Measurements from ENCODE around the gene CUL1. TPM values are rescaled to one million over a fixed set of nuclear protein-coding genes. Genes with fewer than 3 reads are reported as not detected.

The CUL1 gene
- total and polyA plus RNA-seq, 7 experiments from 2014 or later, result 39.0 to 74.0 (median 53.6) TPM

- no peaks in the 10 kb centered on the region for H3K27me3 ChIP-seq (ENCODE audit: control insufficient read depth in 2 of 2, insufficient read depth in 2 of 2, low read length in 2 of 2)
- peak; percentile 32 to 74 (median 58) for DNase-seq
- H3K27ac ChIP-seq (ENCODE audit: low read depth, low read length), result peak overlapping the region; percentile 93
- Mint-ChIP-seq H3K9me3 (no peaks in the 10 kb centered on the region), H3K36me3 (peaks cover 0 to 9% (median 0%) of the 10 kb centered on the region in 5 donors), H3K4me1 (peaks cover 43 to 59% (median 57%) of the 10 kb centered on the region in 7 donors), H3K27ac (peak overlapping the region in 7 of 9 donors; percentile 12 to 97 (median 84)), H3K4me3 (peak overlapping the region; percentile 76 to 97 (median 86)), H3K27me3 (no peaks in the 10 kb centered on the region)
- H3K4me1 ChIP-seq (ENCODE audit: control insufficient read depth in 2 of 2, insufficient read depth in 2 of 2, low read length in 2 of 2), result peaks cover 27 to 29% of the 10 kb centered on the region in 2 donors
- intact Hi-C loops (cut with micrococcal nuclease), result loop anchor here (1.0 to 5.0 kb wide), 9 partner anchors 28 to 798 kb away; partner anchors contain the start of genes ZNF786 (in 2 of the 2) and ZNF746 (in 1 of the 2)
- no peaks in the 10 kb centered on the region for H3K9me3 ChIP-seq (ENCODE audit: control insufficient read depth in 2 of 3, low read length in 3 of 3)
- CTCF ChIA-PET, result interaction anchor here (0.8 to 2.0 kb wide), 4 partner anchors 9 to 264 kb away, joined by 3 to 12 read pairs (median 3); no protein-coding TSS in a partner anchor
- peak overlapping the region; percentile 80 for H3K4me3 ChIP-seq (ENCODE audit: low read length)
- no peaks in the 10 kb centered on the region for H3K36me3 ChIP-seq (ENCODE audit: control insufficient read depth in 2 of 3, insufficient read depth in 3 of 3, low read length in 3 of 3)
- ATAC-seq, result peak; percentile 35
- POLR2A ChIA-PET, result interaction anchor here (0.6 to 3.3 kb wide), 20 partner anchors 9 to 761 kb away, joined by 3 to 17 read pairs (median 5); partner anchors contain the start of genes PDIA4, ZNF398, ZNF425 and ZNF777
These were observed 500 bp downstream of the CUL1 start for GRCh38 chr7:148699024-148699781.

GRCh38 chr7:148699782-148700629 is 1.3 kb downstream of the CUL1 start:
- peak overlapping the region; percentile 85 to 97 (median 89) for H3K27ac Mint-ChIP-seq
- Histone ChIP-seq H3K4me3 (ENCODE audit: low read length) (peak overlapping the region; percentile 80), H3K27ac (ENCODE audit: low read depth, low read length) (peak overlapping the region; percentile 93), H3K4me1 (ENCODE audit: control insufficient read depth in 2 of 2, insufficient read depth in 2 of 2, low read length in 2 of 2) (peaks cover 29 to 33% of the 10 kb centered on the region in 2 donors), H3K36me3 (ENCODE audit: control insufficient read depth in 2 of 3, insufficient read depth in 3 of 3, low read length in 3 of 3) (no peaks in the 10 kb centered on the region), H3K27me3 (ENCODE audit: control insufficient read depth in 2 of 2, insufficient read depth in 2 of 2, low read length in 2 of 2) (no peaks in the 10 kb centered on the region), H3K9me3 (ENCODE audit: control insufficient read depth in 2 of 3, low read length in 3 of 3) (no peaks in the 10 kb centered on the region)
- ChIA-PET CTCF (interaction anchor here (0.7 to 1.3 kb wide), 4 partner anchors 71 to 126 kb away, joined by 3 read pairs; no protein-coding TSS in a partner anchor), POLR2A (interaction anchor here (0.6 to 3.3 kb wide), 12 partner anchors 9 to 448 kb away, joined by 3 to 17 read pairs (median 4); partner anchors contain the start of gene ZNF398)
- no peak for ATAC-seq
- H3K36me3 Mint-ChIP-seq, result peaks cover 0 to 9% (median 0%) of the 10 kb centered on the region in 5 donors
- no peaks in the 10 kb centered on the region for H3K9me3 Mint-ChIP-seq
- peaks cover 45 to 67% (median 64%) of the 10 kb centered on the region in 7 donors for H3K4me1 Mint-ChIP-seq
- H3K27me3 Mint-ChIP-seq, result no peaks in the 10 kb centered on the region
- peak overlapping the region; percentile 81 to 99 (median 92) for H3K4me3 Mint-ChIP-seq
- DNase-seq, result peak in 5 of 9 donors; percentile 15 to 27 (median 18)
- intact Hi-C loops (cut with micrococcal nuclease), result loop anchor here (1.0 to 5.0 kb wide), 11 partner anchors 27 to 797 kb away; partner anchors contain the start of genes ZNF786 (in 2 of the 2), EZH2 (in 1 of the 2) and ZNF746 (in 1 of the 2)

GRCh38 chr7:148700661-148701064 is 2.0 kb downstream of the CUL1 start:
- Histone ChIP-seq H3K9me3 (ENCODE audit: control insufficient read depth in 2 of 3, low read length in 3 of 3) (no peaks in the 10 kb centered on the region), H3K36me3 (ENCODE audit: control insufficient read depth in 2 of 3, insufficient read depth in 3 of 3, low read length in 3 of 3) (no peaks in the 10 kb centered on the region), H3K4me3 (ENCODE audit: low read length) (peak overlapping the region; percentile 80), H3K27ac (ENCODE audit: low read depth, low read length) (peak overlapping the region; percentile 93), H3K27me3 (ENCODE audit: control insufficient read depth in 2 of 2, insufficient read depth in 2 of 2, low read length in 2 of 2) (no peaks in the 10 kb centered on the region), H3K4me1 (ENCODE audit: control insufficient read depth in 2 of 2, insufficient read depth in 2 of 2, low read length in 2 of 2) (peaks cover 29 to 37% of the 10 kb centered on the region in 2 donors)
- ChIA-PET POLR2A (interaction anchor here (0.6 to 3.3 kb wide), 9 partner anchors 12 to 241 kb away, joined by 3 to 17 read pairs (median 4); no protein-coding TSS in a partner anchor), CTCF (interaction anchor here (0.7 to 1.3 kb wide), 4 partner anchors 72 to 126 kb away, joined by 3 read pairs; no protein-coding TSS in a partner anchor)
- intact Hi-C loops (cut with micrococcal nuclease), result loop anchor here (1.0 to 5.0 kb wide), 3 partner anchors 72 to 184 kb away; partner anchors contain the start of gene EZH2 (in 1 of the 2)
- ATAC-seq (no peak), DNase-seq (peak in 8 of 9 donors; percentile 33 to 58 (median 42))
- Mint-ChIP-seq H3K36me3 (peaks cover 0 to 9% (median 0%) of the 10 kb centered on the region in 5 donors), H3K27ac (peak overlapping the region; percentile 12 to 97 (median 89)), H3K4me3 (peak overlapping the region; percentile 81 to 99 (median 92)), H3K9me3 (no peaks in the 10 kb centered on the region), H3K27me3 (no peaks in the 10 kb centered on the region), H3K4me1 (peaks cover 49 to 74% (median 70%) of the 10 kb centered on the region in 7 donors)

- no peaks in the 10 kb centered on the region for H3K9me3 Mint-ChIP-seq
- Histone ChIP-seq H3K9me3 (ENCODE audit: control insufficient read depth in 2 of 3, low read length in 3 of 3) (no peaks in the 10 kb centered on the region), H3K27ac (ENCODE audit: low read depth, low read length) (no peak overlapping the region), H3K4me1 (ENCODE audit: control insufficient read depth in 2 of 2, insufficient read depth in 2 of 2, low read length in 2 of 2) (peaks cover 29 to 43% of the 10 kb centered on the region in 2 donors), H3K27me3 (ENCODE audit: control insufficient read depth in 2 of 2, insufficient read depth in 2 of 2, low read length in 2 of 2) (no peaks in the 10 kb centered on the region), H3K4me3 (ENCODE audit: low read length) (peak overlapping the region; percentile 12), H3K36me3 (ENCODE audit: control insufficient read depth in 2 of 3, insufficient read depth in 3 of 3, low read length in 3 of 3) (no peaks in the 10 kb centered on the region)
- no peak for DNase-seq
- no peak for ATAC-seq
- H3K4me1 Mint-ChIP-seq, result peaks cover 56 to 81% (median 77%) of the 10 kb centered on the region in 7 donors
- peak overlapping the region; percentile 81 to 99 (median 92) for H3K4me3 Mint-ChIP-seq
- ChIA-PET POLR2A (interaction anchor here (1.6 to 3.3 kb wide), 2 partner anchors 11 to 46 kb away, joined by 4 to 17 read pairs; no protein-coding TSS in a partner anchor), CTCF (interaction anchor here (1.3 kb wide), 1 partner anchor 72 kb away, joined by 3 read pairs; no protein-coding TSS in a partner anchor)
- peak overlapping the region in 4 of 9 donors; percentile 6 to 97 (median 32) for H3K27ac Mint-ChIP-seq
- peaks cover 0 to 8% (median 0%) of the 10 kb centered on the region in 5 donors for H3K36me3 Mint-ChIP-seq
- H3K27me3 Mint-ChIP-seq, result no peaks in the 10 kb centered on the region
- intact Hi-C loops (cut with micrococcal nuclease), result loop anchor here (2.0 to 5.0 kb wide), 2 partner anchors 71 to 127 kb away; no protein-coding TSS in a partner anchor
These were observed 2.7 kb downstream of the CUL1 start for GRCh38 chr7:148701414-148701813.

GRCh38 chr7:148702876-148703670 is 4.4 kb downstream of the CUL1 start:
- ChIA-PET CTCF (no interaction called here), POLR2A (interaction anchor here (0.5 to 1.4 kb wide), 4 partner anchors 12 to 129 kb away, joined by 3 to 5 read pairs (median 4); no protein-coding TSS in a partner anchor)
- Histone ChIP-seq H3K4me1 (ENCODE audit: control insufficient read depth in 2 of 2, insufficient read depth in 2 of 2, low read length in 2 of 2) (peaks cover 20 to 49% of the 10 kb centered on the region in 2 donors), H3K4me3 (ENCODE audit: low read length) (no peak overlapping the region), H3K36me3 (ENCODE audit: control insufficient read depth in 2 of 3, insufficient read depth in 3 of 3, low read length in 3 of 3) (no peaks in the 10 kb centered on the region), H3K27ac (ENCODE audit: low read depth, low read length) (no peak overlapping the region), H3K9me3 (ENCODE audit: control insufficient read depth in 2 of 3, low read length in 3 of 3) (no peaks in the 10 kb centered on the region), H3K27me3 (ENCODE audit: control insufficient read depth in 2 of 2, insufficient read depth in 2 of 2, low read length in 2 of 2) (no peaks in the 10 kb centered on the region)
- Mint-ChIP-seq H3K9me3 (no peaks in the 10 kb centered on the region), H3K36me3 (peaks cover 0 to 8% (median 0%) of the 10 kb centered on the region in 5 donors), H3K27ac (peak overlapping the region in 3 of 9 donors; percentile 41 to 71 (median 69)), H3K4me3 (peak overlapping the region; percentile 5 to 95 (median 72)), H3K4me1 (peaks cover 56 to 83% (median 76%) of the 10 kb centered on the region in 7 donors), H3K27me3 (no peaks in the 10 kb centered on the region)
- no peak for DNase-seq
- no peak for ATAC-seq
- intact Hi-C loops (cut with micrococcal nuclease), result loop anchor here in 1 of 2 donors (5.0 kb wide), 1 partner anchor 69 kb away; no protein-coding TSS in a partner anchor

Measured in naive thymus-derived CD4-positive, alpha-beta T cell (primary cell).